ENCODE results near the gene RASGRF1. TPM values are rescaled to one million over a fixed set of nuclear protein-coding genes. Genes with fewer than 3 reads are reported as not detected.

The RASGRF1 gene
- total RNA-seq, 4 donors from 2014 or later = 0.80 TPM; not detected in 3

DNA sequence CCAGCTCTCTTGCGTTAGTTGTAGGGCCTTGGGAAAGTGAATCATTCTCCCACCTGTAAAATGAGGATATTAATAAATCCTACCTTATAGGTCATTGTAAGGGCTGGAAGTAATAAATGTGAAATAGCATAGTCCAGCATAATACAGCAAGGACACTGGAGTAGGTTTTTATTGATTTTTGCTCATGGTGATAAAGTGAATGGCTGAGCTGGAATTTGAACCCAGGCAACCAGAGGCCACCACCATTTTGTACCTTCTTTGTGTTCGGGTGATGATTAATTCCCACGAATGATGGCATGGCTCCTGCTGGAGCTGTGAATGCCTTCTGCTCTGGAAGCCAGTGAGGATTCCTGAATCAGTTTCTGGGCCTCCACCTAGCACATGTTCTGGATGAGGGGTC is 177.6 kb downstream of the RASGRF1 start:
- no peak for DNase-seq (ENCODE audit: low spot score in 2 of 2)

GRCh38 chr15:78912316-78912715 is 178.3 kb downstream of the RASGRF1 start:
- H3K4me3 ChIP-seq = no peak overlapping the region
- no peak overlapping the region for H3K27ac ChIP-seq
- TF ChIP-seq, protein P1, sequence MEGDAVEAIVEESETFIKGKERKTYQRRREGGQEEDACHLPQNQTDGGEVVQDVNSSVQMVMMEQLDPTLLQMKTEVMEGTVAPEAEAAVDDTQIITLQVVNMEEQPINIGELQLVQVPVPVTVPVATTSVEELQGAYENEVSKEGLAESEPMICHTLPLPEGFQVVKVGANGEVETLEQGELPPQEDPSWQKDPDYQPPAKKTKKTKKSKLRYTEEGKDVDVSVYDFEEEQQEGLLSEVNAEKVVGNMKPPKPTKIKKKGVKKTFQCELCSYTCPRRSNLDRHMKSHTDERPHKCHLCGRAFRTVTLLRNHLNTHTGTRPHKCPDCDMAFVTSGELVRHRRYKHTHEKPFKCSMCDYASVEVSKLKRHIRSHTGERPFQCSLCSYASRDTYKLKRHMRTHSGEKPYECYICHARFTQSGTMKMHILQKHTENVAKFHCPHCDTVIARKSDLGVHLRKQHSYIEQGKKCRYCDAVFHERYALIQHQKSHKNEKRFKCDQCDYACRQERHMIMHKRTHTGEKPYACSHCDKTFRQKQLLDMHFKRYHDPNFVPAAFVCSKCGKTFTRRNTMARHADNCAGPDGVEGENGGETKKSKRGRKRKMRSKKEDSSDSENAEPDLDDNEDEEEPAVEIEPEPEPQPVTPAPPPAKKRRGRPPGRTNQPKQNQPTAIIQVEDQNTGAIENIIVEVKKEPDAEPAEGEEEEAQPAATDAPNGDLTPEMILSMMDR (IDR thresholded peaks at IDR 0.05) = no peak
- TF ChIP-seq POLR2A (IDR thresholded peaks at IDR 0.05) = no peak
- no peak for TF ChIP-seq EP300 (IDR thresholded peaks at IDR 0.05)
- no peak for TF ChIP-seq POLR2AphosphoS5 (IDR thresholded peaks at IDR 0.05)
- DNase-seq (ENCODE audit: low spot score in 2 of 2) = no peak
- H3K36me3 ChIP-seq = peaks cover 52% of the 10 kb centered on the region
- H3K27me3 ChIP-seq = no peaks in the 10 kb centered on the region
- WGBS = 92% methylated on average over 2 of the region's 2 CpGs
- no peaks in the 10 kb centered on the region for H3K9me3 ChIP-seq
- H3K4me1 ChIP-seq = peaks cover 42% of the 10 kb centered on the region

More for the DNA sequence above, 177.6 kb downstream of the RASGRF1 start:
- H3K4me3 ChIP-seq = no peak overlapping the region
- H3K36me3 ChIP-seq = peaks cover 49% of the 10 kb centered on the region
- no peaks in the 10 kb centered on the region for H3K9me3 ChIP-seq
- TF ChIP-seq EP300 (IDR thresholded peaks at IDR 0.05) (no peak), POLR2A (IDR thresholded peaks at IDR 0.05) (no peak)
- H3K27ac ChIP-seq = no peak overlapping the region
- 100% methylated on average over 1 of the region's 3 CpGs for WGBS
- peaks cover 48% of the 10 kb centered on the region for H3K4me1 ChIP-seq
- no peaks in the 10 kb centered on the region for H3K27me3 ChIP-seq

- no peak overlapping the region for H3K4me3 ChIP-seq
- H3K27me3 ChIP-seq = no peaks in the 10 kb centered on the region
- TF ChIP-seq, protein P1 (IDR thresholded peaks at IDR 0.05) = no peak
- no peak for TF ChIP-seq POLR2AphosphoS5 (IDR thresholded peaks at IDR 0.05)
- TF ChIP-seq EP300 (IDR thresholded peaks at IDR 0.05) = no peak
- TF ChIP-seq POLR2A (IDR thresholded peaks at IDR 0.05) = no peak
- 85% methylated on average over 7 of the region's 7 CpGs for WGBS
- no peak for DNase-seq (ENCODE audit: low spot score in 2 of 2)
- H3K4me1 ChIP-seq = peaks cover 31% of the 10 kb centered on the region
- no peaks in the 10 kb centered on the region for H3K9me3 ChIP-seq
- H3K36me3 ChIP-seq = peaks cover 72% of the 10 kb centered on the region
- no peak overlapping the region for H3K27ac ChIP-seq
These were observed 180.3 kb downstream of the RASGRF1 start for GRCh38 chr15:78910271-78910670.

Other genes starting within 250 kb of the RASGRF1 start
- gene MORF4L1, start 217.9 kb downstream of the RASGRF1 start, total RNA-seq = 100 to 1,000 TPM; 103 to 149 (median 127) TPM
- 100 to 1,000 TPM in 3 of 4 donors, 10 to 100 TPM in 1; 98.4 to 308 (median 219) TPM for gene CTSH, start 145.7 kb downstream of the RASGRF1 start, total RNA-seq
- not detected for gene ANKRD34C, start 191.9 kb upstream of the RASGRF1 start, total RNA-seq
- gene TMED3, start 220.3 kb upstream of the RASGRF1 start, total RNA-seq = 100 to 1,000 TPM in 3 of 4 donors, 10 to 100 TPM in 1; 62.6 to 154 (median 127) TPM